PFSK-1 (cell line): ENCODE data around the gene GRID1.

Experiments
- POLR2AphosphoS5 ChIP-seq: IDR thresholded peaks from 2 replicates; pipeline ENCODE4 v1.6.1; 2012; ENCODE audit warnings: low read depth, mild to moderate bottlenecking, control low read depth, low read length, moderate library complexity
- SIN3A ChIP-seq: IDR thresholded peaks from 2 replicates; pipeline ENCODE4 v1.6.1; 2012; ENCODE audit warnings: mild to moderate bottlenecking, low read length, moderate library complexity, borderline replicate concordance; ENCODE audit not compliant: insufficient read depth
- TAF1 ChIP-seq: IDR thresholded peaks from 2 replicates; pipeline ENCODE4 v1.6.1; 2012; ENCODE audit warnings: low read length, control low read depth, borderline replicate concordance; ENCODE audit not compliant: insufficient read depth

DNA sequence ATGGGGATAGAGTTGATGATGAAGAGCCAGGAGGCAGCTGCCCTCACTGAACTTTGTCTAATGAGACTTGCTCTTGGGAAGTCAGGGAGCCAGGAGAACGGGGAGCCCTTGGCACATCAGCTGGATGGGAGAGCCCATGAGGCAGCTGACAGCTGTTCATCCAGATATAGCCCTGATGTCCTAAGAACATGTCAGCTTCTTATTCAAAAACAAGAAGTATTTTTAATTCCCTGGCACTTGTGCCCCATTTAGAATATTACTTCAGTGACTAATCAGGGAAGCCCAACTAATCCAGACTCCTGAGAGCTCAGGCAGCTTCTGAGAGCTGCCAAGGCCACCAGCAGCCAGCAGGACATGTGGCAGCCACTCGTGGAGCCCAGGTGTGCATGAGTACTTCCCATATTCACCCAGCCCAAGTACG is 363.4 kb downstream of the GRID1 start:
- no peak for TF ChIP-seq TAF1
- no peak for TF ChIP-seq POLR2AphosphoS5
- TF ChIP-seq SIN3A = no peak
